A549 (cell line): ENCODE measurements around the gene SMC6. TPM values are rescaled to one million over a fixed set of nuclear protein-coding genes. Genes with fewer than 3 reads are reported as not detected.

ENCODE experiments used
- ATAC-seq, 2 experiments: fragments of 200-7000 bp in 1 of 2; fragments of >200 bp in 1 of 2; cut with Nextera tagmentation in 1 of 2; cut with Tn5 transposase in 1 of 2; 3 replicates each; pipeline versions ENCODE4 v1.8.0 to v1.9.1; 2018 to 2020; ENCODE audit warnings: mild to moderate bottlenecking in 1 of 2, moderate library complexity in 1 of 2
- CTCF ChIA-PET: fragments of 300-600 bp; sonication (Branson Sonifier 250); formaldehyde crosslinking; extraction: SDS; loops from one replicate; lab custom pipeline; 2021; ENCODE audit warnings: antibody characterized with exemption, inconsistent platforms; lab: Yijun Ruan, JAX
- POLR2A ChIA-PET: fragments of 350-600 bp; formaldehyde crosslinking; extraction: SDS; loops from one replicate; lab custom pipeline; 2021; ENCODE audit warnings: antibody characterized with exemption, inconsistent platforms; lab: Yijun Ruan, JAX
- DNase-seq, 2 experiments: peaks; one replicate each; pipeline versions ENCODE4 v3.0.0 to v3.0.0-alpha.2; 2011 to 2016; ENCODE audit warnings: low read depth in 1 of 2, low spot score in 1 of 2
- FAIRE-seq: peaks from 2 replicates; lab custom pipeline; 2011; peaks lifted over from hg19 to GRCh38; lab: Jason Lieb, UNC
- H3K27ac ChIP-seq, 2 experiments: fragments of >200 bp; sonication (Bioruptor Twin); formaldehyde crosslinking; 3 replicates each; pipeline ENCODE4 v1.5.1; 2016 to 2017
- H3K4me1 ChIP-seq: fragments of >200 bp; sonication (Bioruptor Twin); formaldehyde crosslinking; 3 replicates; pipeline ENCODE4 v1.6.1; 2016
- H3K4me2 ChIP-seq: fragments of >200 bp; sonication (Bioruptor Twin); formaldehyde crosslinking; 3 replicates; pipeline ENCODE4 v1.6.1; 2016
- H3K4me3 ChIP-seq: fragments of >200 bp; sonication (Bioruptor Twin); formaldehyde crosslinking; 3 replicates; pipeline ENCODE4 v1.5.1; 2016
- H3K9me3 ChIP-seq: fragments of >200 bp; sonication (Bioruptor Twin); formaldehyde crosslinking; 3 replicates; pipeline ENCODE4 v1.6.1; 2016
- BHLHE40 ChIP-seq: IDR thresholded peaks from 2 replicates; pipeline ENCODE4 v1.6.1; 2012; ENCODE audit warnings: low read depth, low read length, inconsistent platforms
- CBX2 ChIP-seq: fragments of 200-600 bp; sonication (generic); IDR thresholded peaks from 2 replicates; pipeline ENCODE4 v1.6.1; 2016; ENCODE audit warnings: low read depth, mild to moderate bottlenecking, borderline replicate concordance
- CEBPB ChIP-seq, 2 experiments: fragments of >200 bp in 1 of 2; sonication (Bioruptor Twin) in 1 of 2; formaldehyde crosslinking in 1 of 2; IDR thresholded peaks; 2 replicates each; pipeline ENCODE4 v1.6.1; 2012 to 2016
- CHD2 ChIP-seq: fragments of 150-350 bp; IDR thresholded peaks from 2 replicates; pipeline ENCODE4 v1.6.1; 2014; ENCODE audit warnings: low read length; ENCODE audit not compliant: partially characterized antibody
- EHMT2 ChIP-seq: fragments of 200-600 bp; sonication (generic); IDR thresholded peaks from 2 replicates; pipeline ENCODE4 v1.6.1; 2016; ENCODE audit warnings: antibody characterized with exemption, low read depth, mild to moderate bottlenecking, moderate library complexity
- FOXS1 ChIP-seq: fragments of 250-450 bp; sonication (Bioruptor Pico); IDR thresholded peaks from 2 replicates; pipeline ENCODE4 v1.5.0; 2020; ENCODE audit warnings: mild to moderate bottlenecking, moderate library complexity
- GATA3 ChIP-seq: IDR thresholded peaks from 2 replicates; pipeline ENCODE4 v1.6.1; 2012; ENCODE audit warnings: borderline replicate concordance
- HEYL ChIP-seq: fragments of 250-450 bp; sonication (Bioruptor Pico); IDR thresholded peaks from 2 replicates; pipeline ENCODE4 v1.8.0; 2021; ENCODE audit warnings: mild to moderate bottlenecking, moderate library complexity
- HOXB13 ChIP-seq: fragments of 250-450 bp; sonication (Bioruptor Pico); IDR thresholded peaks from 2 replicates; pipeline ENCODE4 v1.5.0; 2020; ENCODE audit warnings: low read depth, mild to moderate bottlenecking, moderate library complexity
- JUN ChIP-seq, 2 experiments: fragments of >200 bp; sonication (Bioruptor Twin); formaldehyde crosslinking; IDR thresholded peaks; 2 replicates in 1 of 2; 3 replicates in 1 of 2; pipeline ENCODE4 v1.6.1; 2016 to 2017
- JUNB ChIP-seq: fragments of >200 bp; sonication (Bioruptor Twin); formaldehyde crosslinking; IDR thresholded peaks from 2 replicates; pipeline ENCODE4 v1.6.1; 2016
- KDM5A ChIP-seq: fragments of 200-600 bp; sonication (generic); IDR thresholded peaks from 2 replicates; pipeline ENCODE4 v1.6.1; 2016; ENCODE audit warnings: antibody characterized with exemption, mild to moderate bottlenecking
- MAFK ChIP-seq: fragments of 450-650 bp; IDR thresholded peaks from 2 replicates; pipeline ENCODE4 v1.6.1; 2014; ENCODE audit not compliant: partially characterized antibody
- NPAS2 ChIP-seq: fragments of 250-450 bp; sonication (Bioruptor Pico); IDR thresholded peaks from 2 replicates; pipeline ENCODE4 v1.8.0; 2022; ENCODE audit warnings: mild to moderate bottlenecking, moderate library complexity, borderline replicate concordance
- PHF8 ChIP-seq: fragments of 200-600 bp; sonication (generic); IDR thresholded peaks from 2 replicates; pipeline ENCODE4 v1.6.1; 2016; ENCODE audit warnings: low read depth, mild to moderate bottlenecking, antibody characterized with exemption, moderate library complexity, borderline replicate concordance
- RCOR1 ChIP-seq: fragments of 150-350 bp; IDR thresholded peaks from 2 replicates; pipeline ENCODE4 v1.6.1; 2014; ENCODE audit warnings: antibody characterized with exemption, low read length, low read depth
- RNF2 ChIP-seq: fragments of 200-600 bp; sonication (generic); IDR thresholded peaks from 2 replicates; pipeline ENCODE4 v1.6.1; 2016; ENCODE audit warnings: low read depth, mild to moderate bottlenecking, antibody characterized with exemption, moderate library complexity, borderline replicate concordance
- SMC3 ChIP-seq: fragments of >200 bp; sonication (Bioruptor Twin); formaldehyde crosslinking; IDR thresholded peaks from 3 replicates; pipeline ENCODE4 v1.6.1; 2018; ENCODE audit warnings: inconsistent platforms
- SREBF2 ChIP-seq: fragments of 450-650 bp; IDR thresholded peaks from 2 replicates; pipeline ENCODE4 v1.6.1; 2014; ENCODE audit warnings: mild to moderate bottlenecking, moderate library complexity
- TFCP2L1 ChIP-seq: fragments of 250-450 bp; sonication (Bioruptor Pico); IDR thresholded peaks from 2 replicates; pipeline ENCODE4 v1.5.0; 2021; ENCODE audit warnings: mild to moderate bottlenecking
- ZC3H11A ChIP-seq: fragments of 450-650 bp; IDR thresholded peaks from 2 replicates; pipeline ENCODE4 v1.6.1; 2014; ENCODE audit warnings: antibody characterized with exemption, mild to moderate bottlenecking
- ZFP36 ChIP-seq: fragments of 450-650 bp; IDR thresholded peaks from 2 replicates; pipeline ENCODE4 v1.6.1; 2014; ENCODE audit warnings: borderline replicate concordance; ENCODE audit not compliant: partially characterized antibody
- WGBS: methylation state at CpG from one replicate; pipeline ENCODE4 v1.1.6; 2017; ENCODE audit errors: missing lambda C conversion rate; 5-methylcytosine and 5-hydroxymethylcytosine counted together
- polyA plus RNA-seq, 4 experiments: library from polyadenylated mRNA; depleted of rRNA in 3 of 4; stranded (reverse); fragments of >200 nt; fragmentation: RNase III in 1 of 4; extraction: RNeasy Plus Mini Kit Qiagen cat#74134 plus additional on column Dnase treatment in 1 of 4; gene quantifications; 2 replicates in 3 of 4; 3 replicates in 1 of 4; pipeline ENCODE4 v1.2.3, GENCODE V29; 2011 to 2017
- TF ChIP-seq, protein P1 (sequence below): fragments of 250-450 bp; sonication (Bioruptor Pico); IDR thresholded peaks from 2 replicates; pipeline ENCODE4 v1.5.0; 2021; ENCODE audit warnings: mild to moderate bottlenecking, moderate library complexity, borderline replicate concordance
- TF ChIP-seq, protein P2 (sequence below): fragments of >200 bp; sonication (Bioruptor Twin); formaldehyde crosslinking; IDR thresholded peaks from 2 replicates; pipeline ENCODE4 v1.6.1; 2016

SMC6 gene
- polyA plus RNA-seq, 2 of the 4 experiments (the other 2 are of a cell fraction), result 29.9 to 51.6 TPM

DNA sequence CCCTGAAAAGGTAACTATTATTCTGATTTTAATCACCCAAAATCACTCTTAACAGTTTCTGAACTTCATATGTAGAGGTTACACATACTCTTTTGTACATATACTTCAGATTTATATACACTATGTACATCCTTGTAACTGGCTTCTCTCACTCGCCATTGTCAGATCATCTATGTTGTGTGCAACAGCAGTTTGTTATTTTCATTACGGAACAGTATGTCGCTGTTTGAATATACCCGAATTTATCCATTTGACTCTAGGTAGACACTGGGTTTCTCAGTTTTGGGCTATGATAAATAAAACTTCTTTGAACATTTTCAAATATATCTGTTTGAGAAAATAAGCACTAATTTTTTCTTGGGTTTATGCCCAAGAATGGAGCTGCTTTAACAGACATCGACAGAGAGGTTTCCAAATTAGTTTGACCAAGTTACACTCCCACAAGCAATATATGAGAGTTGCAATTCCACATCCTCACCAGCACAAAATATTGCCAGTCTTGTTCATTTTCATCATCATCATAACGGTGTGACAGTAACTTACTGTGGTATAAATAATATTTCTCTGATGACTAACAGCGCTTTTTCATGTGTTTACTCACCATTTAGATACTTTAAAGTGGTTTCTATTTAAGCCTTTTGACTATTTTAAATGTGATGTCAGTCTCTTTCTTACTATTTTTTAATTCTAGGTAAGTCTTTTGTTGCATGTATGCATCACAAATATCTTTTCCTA lies 80.9 kb downstream of the SMC6 start:
- ChIA-PET POLR2A (no interaction called here), CTCF (interaction anchor here (1.5 to 4.9 kb wide), 6 partner anchors 8 to 900 kb away, joined by 3 to 73 read pairs (median 4); partner anchors contain the start of genes GEN1 and SMC6)
- H3K9me3 ChIP-seq, result no peaks in the 10 kb centered on the region
- TF ChIP-seq EHMT2 (no peak), ZFP36 (no peak), NPAS2 (CRISPR knock-in tag) (no peak), TFCP2L1 (CRISPR knock-in tag) (no peak), SMC3 (no peak), JUN (IDR thresholded peaks at IDR 0.05) (no peak), ZC3H11A (no peak), GATA3 (no peak), RNF2 (no peak), PHF8 (no peak), RCOR1 (no peak), FOXS1 (no peak), KDM5A (no peak), BHLHE40 (no peak), HOXB13 (CRISPR knock-in tag) (no peak), MAFK (no peak), SREBF2 (no peak), CHD2 (no peak)
- TF ChIP-seq, protein P1, sequence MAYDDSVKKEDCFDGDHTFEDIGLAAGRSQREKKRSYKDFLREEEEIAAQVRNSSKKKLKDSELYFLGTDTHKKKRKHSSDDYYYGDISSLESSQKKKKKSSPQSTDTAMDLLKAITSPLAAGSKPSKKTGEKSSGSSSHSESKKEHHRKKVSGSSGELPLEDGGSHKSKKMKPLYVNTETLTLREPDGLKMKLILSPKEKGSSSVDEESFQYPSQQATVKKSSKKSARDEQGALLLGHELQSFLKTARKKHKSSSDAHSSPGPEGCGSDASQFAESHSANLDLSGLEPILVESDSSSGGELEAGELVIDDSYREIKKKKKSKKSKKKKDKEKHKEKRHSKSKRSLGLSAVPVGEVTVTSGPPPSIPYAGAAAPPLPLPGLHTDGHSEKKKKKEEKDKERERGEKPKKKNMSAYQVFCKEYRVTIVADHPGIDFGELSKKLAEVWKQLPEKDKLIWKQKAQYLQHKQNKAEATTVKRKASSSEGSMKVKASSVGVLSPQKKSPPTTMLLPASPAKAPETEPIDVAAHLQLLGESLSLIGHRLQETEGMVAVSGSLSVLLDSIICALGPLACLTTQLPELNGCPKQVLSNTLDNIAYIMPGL (CRISPR knock-in tag), result no peak
- TF ChIP-seq, protein P2, sequence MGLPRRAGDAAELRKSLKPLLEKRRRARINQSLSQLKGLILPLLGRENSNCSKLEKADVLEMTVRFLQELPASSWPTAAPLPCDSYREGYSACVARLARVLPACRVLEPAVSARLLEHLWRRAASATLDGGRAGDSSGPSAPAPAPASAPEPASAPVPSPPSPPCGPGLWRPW, result no peak
- ATAC-seq (peak; percentile 84 to 88), DNase-seq (peak; percentile 7 to 20), FAIRE-seq (no peak)
- H3K4me2 ChIP-seq, result no peak overlapping the region
- no peak overlapping the region for H3K27ac ChIP-seq
- no peak overlapping the region for H3K4me3 ChIP-seq
- peaks cover 3% of the 10 kb centered on the region; the same call in 1 of the 3 replicates for H3K4me1 ChIP-seq
- 76% methylated on average over 7 of the region's 7 CpGs for WGBS

DNA sequence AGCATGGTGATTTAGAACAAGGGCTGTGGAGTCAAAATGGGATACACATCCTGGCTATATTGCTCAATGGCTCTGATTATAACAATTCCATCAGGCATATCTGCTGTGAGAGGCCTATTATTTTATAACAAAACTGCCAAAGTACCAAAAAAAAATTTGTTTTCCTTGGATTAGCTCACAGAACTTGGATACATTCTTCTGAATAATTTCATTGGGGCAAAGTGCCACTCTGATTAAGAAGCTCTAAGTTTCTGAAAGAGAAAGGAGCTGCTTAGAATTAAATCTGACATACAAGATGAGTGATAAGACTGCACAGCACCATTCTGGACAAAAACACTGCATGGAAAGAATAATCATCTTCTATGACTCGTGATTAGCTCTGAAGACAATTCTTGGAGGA lies 85.7 kb downstream of the SMC6 start:
- FAIRE-seq (no peak), ATAC-seq (no peak), DNase-seq (no peak)
- Histone ChIP-seq H3K9me3 (no peaks in the 10 kb centered on the region), H3K4me1 (peaks cover under 1% of the 10 kb centered on the region; the same call in 1 of the 3 replicates), H3K4me3 (no peak overlapping the region), H3K27ac (no peak overlapping the region), H3K4me2 (no peak overlapping the region)
- WGBS, result 84% methylated on average over 1 of the region's 1 CpG
- POLR2A ChIA-PET, result no interaction called here
- CTCF ChIA-PET, result interaction anchor here (1.0 to 2.7 kb wide), 4 partner anchors 17 to 896 kb away, joined by 3 to 17 read pairs (median 3); no protein-coding TSS in a partner anchor
- TF ChIP-seq CEBPB (IDR thresholded peaks at IDR 0.05) (no peak), HEYL (CRISPR knock-in tag) (no peak), JUNB (no peak), CBX2 (no peak)
